CD4-positive, alpha-beta T cell treated with Interleukin-17A for 4 hours (primary cell): ENCODE results near the gene ABITRAM.
A peak's percentile ranks its signal among the peaks of the same experiment; 100 is the strongest.
"Not testable (repeated sequence)": the region's sequence is repeated elsewhere in the genome, so short reads cannot be mapped to it uniquely, and the experiment has no call there.

ENCODE experiments used
- DNase-seq: peaks from one replicate; pipeline ENCODE4 v3.0.0-alpha.2; 2020; ENCODE audit warnings: mixed read lengths

Gene ABITRAM

DNA sequence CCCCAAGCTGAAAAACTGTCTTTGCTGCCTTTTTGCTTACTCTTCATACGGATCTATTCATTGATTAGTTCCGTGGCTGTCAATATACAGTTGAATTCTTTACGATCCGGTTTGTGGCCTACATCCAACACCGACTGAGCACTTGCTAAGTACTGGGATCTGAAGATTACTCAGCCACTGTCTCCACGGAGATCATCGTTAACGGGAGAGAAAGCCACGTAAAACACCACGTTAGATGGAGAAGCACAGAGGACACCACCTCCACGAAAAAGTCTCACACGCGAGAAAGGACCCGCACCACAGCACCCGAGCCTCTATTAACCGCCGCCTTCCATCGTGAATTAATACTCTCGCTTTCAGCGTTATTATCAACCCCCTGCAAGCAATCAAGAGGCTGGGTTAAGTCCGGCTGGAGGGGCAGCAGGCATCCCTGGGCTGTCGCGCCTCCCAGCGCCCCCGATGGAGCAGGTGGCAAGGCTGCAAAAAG is 926 bp upstream of the ABITRAM start:
- no peak for DNase-seq

DNA sequence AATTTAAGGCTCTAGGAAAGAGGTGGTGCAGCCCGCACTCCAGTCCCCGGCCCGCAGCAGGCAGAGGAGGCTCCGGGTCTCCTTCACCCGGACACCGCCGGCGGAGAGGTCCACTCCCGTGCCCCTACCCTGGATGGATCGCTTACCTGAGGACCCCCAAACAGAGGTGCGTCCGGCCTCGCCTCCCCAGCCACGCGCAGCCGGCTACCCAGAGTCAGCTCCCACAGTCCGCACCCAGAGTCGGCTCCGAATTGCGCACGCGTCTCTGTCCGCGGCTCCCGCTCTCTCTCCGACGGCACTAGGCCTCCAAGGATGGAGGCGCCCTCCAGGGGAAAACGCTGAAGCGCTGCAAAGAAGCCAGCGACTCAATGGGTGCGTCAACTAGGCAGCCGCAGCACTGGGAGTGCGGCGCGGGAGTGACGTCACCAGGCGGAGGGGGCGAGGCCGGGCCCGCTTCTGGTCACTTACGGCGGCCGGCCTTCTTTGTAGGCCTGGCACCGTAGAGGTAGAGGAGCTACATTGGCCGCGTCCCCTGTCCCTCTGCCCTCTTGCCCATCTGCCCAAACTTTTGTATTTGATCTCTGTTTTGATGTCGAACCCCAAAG is 380 bp upstream of the ABITRAM start, which contains the start of gene ELP1:
Gene ELP1 (minus strand): TSS at position 407 of the 605 bp plus-strand sequence. CDS start 2,978 bp downstream, outside the sequence.
- peak; percentile 94 for DNase-seq

DNA sequence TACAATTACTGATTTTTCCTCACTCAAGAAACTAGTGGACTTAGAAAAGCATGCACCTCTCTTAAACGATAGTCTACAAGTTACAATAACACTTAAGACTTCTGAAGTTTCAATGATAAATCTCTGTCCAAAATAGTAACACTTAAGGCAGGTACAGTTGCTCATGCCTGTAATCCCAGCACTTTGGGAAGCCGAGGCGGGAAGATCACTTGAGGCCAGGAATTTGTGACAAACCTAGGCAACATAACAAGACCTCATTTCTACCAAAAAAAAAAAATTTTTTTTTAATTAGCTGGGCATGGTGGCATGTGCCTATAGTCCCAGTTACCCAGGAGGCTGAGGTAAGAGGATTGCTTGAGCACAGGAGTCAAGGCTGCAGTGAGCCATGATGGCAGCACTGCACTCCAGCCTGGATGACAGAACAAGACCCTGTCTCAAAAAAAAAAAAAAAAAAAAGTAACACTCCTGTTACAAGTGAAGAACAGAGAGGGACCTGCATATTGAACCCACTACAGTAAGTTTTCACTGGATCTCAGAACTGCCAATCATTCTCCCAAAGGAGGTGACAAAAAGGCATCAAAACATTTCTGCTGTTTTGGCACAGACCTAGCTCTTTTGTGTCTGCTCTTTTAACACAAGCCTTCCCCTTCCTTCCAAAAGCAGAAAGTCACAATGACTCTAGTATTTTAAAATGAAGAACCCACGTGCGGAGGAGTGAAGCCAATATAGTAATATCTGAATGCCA is 3.5 kb downstream of the ABITRAM start:
- DNase-seq = no peak

DNA sequence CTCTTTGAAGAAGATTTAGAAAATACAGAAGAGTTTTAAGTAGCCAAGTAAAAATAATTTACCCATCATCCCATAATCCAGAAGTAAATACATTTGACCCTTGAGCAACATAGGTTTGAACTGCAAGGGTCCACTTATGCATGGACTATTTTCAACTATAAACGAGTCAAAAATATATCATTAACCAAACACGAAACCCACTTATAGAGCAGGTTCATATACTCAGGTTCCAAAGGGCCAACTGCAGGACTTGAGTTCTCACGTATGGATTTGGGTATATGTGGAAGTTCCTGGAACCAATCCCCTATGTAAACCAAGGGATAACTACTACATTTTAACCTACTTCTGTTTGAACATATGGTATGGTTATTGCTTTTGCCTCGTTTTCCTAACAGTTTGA is 5.8 kb downstream of the ABITRAM start:
- no peak for DNase-seq

DNA sequence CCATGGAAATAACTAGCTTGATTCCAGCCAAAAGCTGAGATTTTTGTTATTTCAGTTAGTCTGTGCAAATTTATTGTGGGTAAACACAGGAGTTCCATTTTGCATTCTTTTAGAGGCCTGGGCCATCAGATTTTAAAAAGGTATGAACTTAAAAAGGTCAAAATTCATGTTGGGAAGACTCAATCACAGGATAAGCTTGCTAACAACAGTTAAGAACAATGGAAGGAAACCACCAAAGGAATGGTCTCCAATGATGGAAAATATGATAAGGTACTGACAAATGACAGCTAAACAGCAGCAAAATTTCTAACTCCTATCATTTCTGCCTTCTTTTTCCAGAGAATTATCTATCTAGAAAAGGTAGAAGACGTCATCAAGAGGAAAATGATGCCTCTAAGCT is 16.0 kb downstream of the ABITRAM start:
- DNase-seq = no peak

DNA sequence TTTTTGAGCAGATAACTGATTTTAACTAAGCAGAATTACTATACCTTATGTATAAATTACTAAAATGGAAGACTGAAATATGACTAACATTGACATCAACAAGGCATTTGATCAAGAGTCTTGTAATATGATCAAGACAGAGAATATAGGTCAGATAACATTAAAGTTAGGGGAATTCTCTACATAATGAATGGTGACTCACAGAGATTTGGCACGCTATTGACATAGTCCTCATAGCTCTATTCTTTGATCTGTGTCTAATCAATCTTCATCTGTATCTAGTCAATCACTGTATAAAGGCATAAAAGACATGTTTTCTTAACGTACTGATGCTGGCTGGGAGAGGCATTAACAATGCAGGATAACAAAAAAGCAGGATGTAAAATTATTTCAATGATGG is 17.4 kb downstream of the ABITRAM start:
- DNase-seq = no peak

DNA sequence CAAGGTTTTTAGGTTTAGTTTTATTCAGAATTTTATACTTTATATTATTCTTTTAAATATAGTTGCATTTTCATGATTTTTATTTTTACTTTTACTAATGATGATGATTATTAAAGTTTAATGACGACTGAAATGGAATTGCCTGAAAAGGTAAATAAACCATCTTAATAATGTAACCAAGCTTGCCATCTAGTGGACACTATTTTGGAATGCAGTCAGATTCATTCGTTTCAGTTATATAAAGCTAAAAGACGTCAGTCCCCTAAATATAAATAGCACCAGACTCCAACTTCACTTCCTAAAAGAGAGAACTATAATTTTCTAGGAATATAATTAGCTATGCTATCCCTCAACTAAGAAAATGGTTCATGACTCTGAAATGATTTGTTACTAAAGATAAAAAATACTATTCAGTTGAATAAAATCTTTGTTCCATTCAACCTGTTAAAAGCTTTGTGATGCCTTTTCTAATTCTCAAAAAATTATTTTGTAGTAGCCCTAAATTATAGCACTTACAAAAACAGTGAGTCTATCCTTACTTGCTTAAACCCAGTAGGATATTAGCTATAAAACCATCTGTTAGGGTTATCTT is 19.9 kb downstream of the ABITRAM start:
- no peak for DNase-seq

DNA sequence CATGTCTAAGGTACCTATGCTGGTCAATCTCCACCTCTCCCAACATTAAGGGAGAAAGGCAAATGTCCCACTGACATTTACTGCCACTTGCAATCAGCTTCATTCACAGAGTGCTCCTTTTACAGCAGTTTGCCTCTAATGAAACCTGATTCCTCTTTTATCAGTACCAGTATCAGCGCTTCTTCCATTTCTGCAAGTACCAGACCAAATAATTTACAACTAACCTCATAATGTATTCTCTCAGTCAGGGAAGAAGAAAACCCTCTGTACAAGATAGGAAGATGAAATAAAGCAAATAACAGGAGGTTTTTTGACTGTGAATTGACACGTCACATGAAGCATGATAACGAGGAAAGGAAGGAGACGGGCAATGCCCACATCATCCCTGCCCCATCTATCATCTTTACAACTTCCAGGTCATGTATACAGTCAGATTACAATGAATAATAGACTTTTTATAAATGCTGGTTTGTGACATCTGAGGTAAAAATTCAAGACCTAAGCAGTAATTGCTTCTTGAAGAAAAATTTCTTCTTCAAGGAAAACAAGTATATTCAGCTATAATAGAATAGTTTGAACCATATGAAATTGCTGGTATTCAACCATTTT is 21.9 kb downstream of the ABITRAM start:
- no peak for DNase-seq

DNA sequence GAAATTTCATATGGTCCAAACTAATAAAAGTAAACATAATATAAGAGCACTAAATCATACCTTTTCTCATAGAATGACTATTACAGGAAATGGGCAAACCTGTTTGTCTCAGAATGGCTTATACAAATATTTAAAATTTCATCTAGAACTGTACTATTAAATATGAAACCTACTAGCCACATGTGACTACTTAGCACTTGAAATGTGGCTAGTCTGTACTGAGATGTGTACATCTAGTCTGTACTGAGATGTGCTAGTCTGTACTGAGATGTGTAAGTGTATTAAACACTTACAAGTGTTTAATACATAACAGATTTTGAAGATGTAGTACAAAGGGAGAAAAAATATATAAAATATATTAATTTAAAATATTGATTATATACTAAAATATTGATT is 22.4 kb downstream of the ABITRAM start:
- no peak for DNase-seq

DNA sequence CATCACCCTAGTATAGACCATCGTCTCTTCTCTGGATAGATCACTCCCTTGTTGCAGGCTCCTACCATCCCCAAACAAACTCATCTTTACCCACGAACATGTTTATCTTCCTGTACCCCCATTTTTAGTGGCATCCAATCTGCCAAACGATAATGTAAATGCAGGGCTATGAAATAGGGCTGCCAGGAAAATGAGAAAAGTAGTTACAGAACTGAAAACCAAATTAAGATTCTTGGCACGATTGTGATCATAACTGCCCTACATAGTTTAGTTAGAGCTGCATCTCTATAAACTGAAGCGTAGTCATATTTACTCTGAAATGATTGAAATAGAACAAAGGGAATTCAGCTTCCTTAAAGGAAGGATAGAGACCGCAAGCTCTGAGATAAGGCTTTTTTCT is 26.1 kb downstream of the ABITRAM start:
- no peak for DNase-seq

DNA sequence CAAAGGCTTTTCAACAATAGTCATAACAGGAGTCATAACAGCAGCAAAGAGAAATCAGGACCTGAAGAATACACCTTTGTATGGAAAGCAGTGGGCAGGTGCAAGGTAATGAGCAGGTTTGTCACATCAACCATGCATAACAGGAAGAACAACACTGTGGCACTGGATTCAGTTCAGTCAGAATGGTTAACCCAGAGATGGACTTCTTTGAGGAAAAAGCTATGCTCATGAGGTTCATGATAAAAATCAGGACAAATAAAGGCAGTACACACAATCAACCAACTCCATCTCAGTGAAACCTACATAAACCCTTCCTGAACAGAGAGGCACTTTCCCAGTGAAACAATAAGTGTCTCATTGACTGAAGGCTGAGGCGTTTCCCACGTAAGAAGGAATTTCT is 27.0 kb downstream of the ABITRAM start:
- no peak for DNase-seq

DNA sequence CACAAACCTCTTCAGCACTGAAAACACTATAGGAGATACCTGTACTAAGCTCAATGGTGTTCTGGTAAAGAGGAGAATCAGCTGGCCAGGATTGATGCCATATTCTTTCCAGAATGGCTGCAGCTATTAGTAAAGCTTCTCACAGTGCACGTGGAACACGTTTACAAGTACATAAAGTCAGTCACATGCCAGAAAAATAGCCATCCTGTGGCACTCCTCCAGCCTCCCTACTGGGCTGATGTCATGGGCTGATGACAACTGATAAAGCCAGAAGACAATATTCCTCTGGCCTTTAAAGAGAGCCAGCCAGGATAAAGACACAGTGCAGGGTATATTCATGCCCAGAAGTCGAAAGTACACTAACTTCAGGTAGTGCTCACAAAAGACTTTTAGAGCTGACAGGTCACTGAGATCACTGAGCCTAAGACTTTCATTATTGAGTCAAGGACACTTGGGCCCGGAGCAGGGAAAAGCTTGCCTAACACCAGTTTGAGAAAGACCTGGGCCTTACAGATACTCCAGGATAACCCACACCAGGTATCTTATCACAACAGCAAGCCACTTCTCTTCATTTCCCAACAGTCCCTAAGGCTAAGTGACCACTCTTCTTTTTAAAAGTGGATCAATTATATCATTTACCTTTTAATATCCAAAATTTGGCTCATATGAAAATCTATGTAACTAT is 29.4 kb downstream of the ABITRAM start:
- DNase-seq = no peak

DNA sequence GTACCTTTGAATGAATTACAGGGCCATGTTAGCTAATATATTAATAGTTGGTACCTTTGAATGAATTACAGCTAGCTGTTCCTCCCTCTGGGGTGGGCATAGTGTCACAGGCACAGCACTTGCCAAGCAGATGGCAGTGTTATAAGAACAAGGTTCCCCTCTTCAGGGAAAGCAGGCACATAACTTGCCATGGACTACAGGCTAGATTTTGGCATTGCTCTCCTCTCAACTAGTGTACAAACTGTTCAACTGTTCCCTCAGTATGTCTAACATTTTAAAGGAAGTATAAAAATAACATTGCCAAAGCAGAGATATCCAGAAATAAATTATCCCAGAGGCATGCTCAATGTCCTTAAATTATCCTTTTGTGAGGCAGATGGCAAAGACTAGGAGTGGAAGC is 33.7 kb downstream of the ABITRAM start:
- no peak for DNase-seq

DNA sequence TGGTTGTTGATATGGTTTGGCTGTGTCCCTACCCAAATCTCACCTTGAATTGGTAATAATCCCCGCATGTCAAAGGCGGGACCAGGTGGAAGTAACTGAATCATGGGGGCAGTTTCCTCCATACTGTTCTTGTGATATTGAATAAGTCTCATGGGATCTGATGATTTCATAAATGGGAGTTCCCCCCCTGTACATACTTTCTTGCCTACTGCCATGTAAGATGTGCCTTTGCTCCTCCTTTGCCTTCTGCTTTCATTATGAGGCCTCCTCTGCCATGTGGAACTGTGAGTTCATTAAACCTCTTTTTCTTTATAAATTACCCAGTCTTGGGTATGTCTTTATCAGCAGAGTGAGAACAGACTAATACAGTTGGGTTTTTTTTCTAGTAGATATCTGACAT is 37.2 kb downstream of the ABITRAM start:
- DNase-seq = not testable (repeated sequence)

DNA sequence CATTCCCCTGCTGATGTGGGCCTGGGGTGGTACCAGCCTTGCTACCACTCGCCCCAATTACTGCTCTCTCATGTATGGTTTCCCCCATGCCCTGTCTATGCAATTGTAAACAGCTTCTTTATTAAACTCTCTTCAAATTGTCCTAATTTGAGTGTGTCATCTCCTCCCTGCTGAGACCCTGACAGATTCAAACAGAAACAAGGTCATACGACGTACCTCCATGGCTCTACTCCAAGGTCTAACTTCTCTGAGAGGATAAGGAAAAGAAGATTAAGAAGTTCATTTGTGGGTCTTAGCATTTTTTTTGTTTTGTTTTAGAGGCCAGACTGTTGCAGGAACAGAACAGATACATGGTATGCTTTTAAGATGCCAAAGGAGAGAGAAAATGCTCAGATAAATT is 38.0 kb downstream of the ABITRAM start:
- no peak for DNase-seq

DNA sequence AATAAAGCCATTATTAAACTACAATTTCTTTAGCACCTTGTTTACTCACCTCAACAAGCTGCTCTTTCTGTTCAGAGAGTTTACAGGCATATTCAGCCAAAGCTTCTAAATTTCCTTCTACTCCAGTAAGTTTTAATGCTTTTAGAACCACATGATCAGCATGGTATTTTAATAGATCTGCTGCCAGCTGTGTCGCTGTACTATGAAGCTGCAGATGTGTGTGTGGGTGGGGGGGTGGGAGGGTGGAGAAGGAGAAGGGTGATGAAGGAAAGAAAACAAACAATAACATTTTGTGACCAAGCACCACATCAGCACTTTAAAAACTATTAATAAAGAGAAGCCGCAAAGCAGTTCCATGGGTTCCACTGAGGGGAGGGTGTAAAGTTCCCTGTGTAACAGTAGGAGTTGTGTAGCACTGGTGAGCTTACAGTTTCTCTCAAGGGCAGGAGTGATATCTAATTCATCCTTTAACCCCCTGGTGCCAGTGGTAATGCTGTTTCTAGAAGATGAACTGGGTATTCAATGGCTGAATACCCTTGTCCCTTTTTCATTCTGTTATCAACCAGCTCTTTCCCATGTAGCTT is 38.5 kb downstream of the ABITRAM start:
- no peak for DNase-seq

DNA sequence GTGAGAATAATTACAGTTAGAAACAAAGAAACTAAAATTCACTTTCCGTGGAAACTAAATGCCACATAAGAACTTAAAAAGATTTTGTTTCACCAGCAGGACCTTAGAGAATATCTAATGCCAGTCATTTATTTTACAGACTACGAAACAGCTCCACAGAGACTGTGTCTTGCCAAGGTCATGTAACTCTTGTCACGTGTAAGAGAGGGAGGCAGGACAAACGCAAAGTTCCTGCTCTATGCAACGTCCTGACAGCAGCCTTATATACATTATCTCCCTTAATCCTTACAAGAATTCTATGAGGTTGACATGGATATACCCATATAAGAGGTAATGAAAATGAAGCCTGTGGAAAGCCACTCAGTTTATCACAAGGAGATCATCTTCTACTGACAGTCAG is 39.7 kb downstream of the ABITRAM start:
- no peak for DNase-seq

DNA sequence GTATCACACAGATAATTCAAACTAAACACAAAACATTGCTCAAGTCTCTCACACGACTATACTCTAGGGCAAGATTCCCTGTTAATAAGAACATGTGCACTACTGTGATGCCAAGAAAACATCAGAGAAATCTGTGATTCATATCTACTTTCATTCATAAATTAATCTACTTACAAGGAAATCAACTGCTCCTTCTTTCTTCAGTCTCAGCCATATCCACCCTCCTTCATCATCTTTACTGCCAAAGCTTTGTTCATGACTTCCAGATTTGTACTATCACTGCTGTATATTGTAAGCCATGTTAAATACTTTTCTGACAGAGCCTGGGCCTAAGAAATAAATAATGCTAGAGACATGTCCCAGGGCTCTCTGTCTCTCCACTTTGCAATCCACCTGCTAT is 44.0 kb downstream of the ABITRAM start:
- no peak for DNase-seq

DNA sequence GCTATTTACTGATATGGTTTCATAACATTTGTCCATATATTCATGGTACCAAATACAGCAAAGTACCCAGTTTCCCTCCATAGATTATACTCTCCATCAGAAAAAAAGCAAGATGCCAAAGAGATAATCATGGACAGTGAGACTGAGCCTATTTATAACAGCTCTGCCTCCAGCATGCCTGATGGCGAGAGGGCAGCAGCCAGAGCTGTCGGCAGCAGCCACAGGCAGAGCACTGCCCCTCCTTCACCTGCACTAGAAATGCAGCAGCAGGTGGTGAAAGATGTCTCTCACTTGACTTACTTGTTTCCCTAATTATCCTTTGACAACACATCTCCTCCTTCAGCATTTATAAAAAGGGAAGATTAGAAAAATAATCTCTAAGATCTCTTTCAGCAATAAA is 46.7 kb downstream of the ABITRAM start:
- DNase-seq = no peak

DNA sequence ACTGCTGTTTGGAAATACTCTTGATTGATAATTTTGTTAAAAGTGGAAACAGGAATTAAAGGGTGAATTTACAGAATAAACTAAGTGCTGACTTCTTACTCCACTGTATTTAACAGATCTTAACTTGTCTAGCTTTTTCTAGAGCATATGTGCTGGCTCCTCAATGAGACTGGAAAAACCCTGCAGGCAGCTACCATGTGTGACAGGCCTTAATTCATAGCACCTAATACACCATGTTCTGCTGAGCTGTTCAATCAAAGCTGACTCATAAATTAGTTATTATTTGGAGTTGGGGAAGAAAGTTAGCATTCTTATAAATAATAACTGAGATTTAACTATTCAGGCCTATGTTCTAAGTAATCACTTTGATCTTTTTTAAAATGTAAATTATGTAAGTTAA is 49.7 kb downstream of the ABITRAM start:
- no peak for DNase-seq
